HG02571 (cell line): ENCODE data around the gene MTAP.
A peak's percentile ranks its signal among the peaks of the same experiment; 100 is the strongest.

Experiments
- ATAC-seq: cut with Tn5 transposase; IDR thresholded peaks from one replicate; pipeline ENCODE4 v1.9.1; 2021; ENCODE audit warnings: mild to moderate bottlenecking, moderate library complexity; ENCODE audit not compliant: unreplicated experiment

Gene MTAP

DNA sequence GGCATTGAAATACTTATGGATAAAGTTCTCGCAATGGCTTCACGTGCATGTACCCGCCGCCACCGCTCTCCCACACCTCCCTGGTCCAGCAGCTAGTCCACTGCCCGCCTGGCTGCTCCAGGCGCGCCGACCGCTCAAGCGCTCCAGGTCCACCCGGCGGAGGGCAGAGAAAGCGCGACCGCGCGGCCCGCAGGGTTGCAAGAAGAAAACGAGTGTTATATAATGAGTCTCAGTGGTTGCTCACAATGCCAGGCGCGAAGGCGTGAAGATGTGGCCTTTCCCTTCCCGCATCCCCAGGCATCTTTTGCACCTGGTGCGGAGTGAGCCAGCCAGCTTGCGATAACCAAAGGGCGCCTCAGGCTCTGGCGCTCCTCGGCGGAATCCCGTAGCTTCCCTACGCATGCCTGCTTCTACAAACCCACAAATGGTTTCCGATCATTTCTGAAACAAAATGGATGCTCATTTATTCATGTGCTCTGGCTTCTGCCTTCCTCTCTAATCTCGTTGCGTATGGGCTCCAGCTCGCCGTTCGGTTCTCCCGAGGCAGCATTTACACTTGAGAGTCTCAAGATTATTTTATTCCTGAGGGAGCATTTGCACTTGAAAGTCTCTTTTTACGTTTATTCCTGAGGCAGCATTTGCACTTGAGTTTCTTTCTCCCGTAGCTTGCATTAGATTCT lies 166.0 kb downstream of the MTAP start:
- ATAC-seq: no peak

DNA sequence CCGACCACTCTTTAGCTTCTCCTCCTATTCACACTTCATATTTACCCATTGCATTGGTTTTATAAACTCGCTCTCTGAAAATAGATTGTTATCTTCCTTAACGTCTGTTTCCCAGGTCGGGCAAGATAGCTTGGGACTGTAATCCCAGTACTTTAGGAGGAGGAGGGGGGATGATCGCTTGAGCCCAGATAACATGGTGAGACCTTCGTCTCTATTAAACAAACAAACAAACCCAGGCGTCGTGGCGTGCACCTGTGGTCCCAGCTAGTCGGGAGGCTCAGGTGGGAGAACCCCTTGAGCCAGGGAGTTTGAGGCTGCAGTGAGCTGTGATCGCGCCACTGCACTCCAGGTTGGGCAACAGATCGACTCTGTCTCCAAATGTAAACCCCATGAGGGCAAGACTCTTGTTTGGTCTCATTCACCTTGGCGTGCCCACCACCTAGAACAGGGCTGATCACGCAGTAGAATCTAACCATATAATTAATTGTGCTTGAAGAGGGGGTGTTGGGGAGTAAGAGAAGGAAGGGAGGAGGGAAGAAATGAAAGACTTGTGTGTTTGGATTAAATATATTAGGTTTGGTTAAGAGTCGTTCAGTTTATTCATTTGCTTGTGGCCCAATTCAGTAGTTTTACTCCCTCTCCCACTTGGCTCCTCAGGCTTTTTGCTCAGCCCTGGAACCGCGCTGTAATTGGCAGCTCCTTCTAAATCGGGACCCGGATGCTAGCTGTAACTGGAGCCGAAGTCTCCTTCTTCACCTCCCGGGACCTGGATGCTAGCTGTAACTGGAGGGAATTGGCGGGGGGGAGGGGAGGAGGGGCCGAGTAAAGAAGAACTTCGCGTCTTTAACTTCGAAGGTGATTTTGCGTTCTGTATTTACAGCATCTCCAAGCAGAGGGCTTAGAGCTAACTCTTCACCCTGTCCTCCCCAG lies 166.8 kb downstream of the MTAP start:
- ATAC-seq: no peak

DNA sequence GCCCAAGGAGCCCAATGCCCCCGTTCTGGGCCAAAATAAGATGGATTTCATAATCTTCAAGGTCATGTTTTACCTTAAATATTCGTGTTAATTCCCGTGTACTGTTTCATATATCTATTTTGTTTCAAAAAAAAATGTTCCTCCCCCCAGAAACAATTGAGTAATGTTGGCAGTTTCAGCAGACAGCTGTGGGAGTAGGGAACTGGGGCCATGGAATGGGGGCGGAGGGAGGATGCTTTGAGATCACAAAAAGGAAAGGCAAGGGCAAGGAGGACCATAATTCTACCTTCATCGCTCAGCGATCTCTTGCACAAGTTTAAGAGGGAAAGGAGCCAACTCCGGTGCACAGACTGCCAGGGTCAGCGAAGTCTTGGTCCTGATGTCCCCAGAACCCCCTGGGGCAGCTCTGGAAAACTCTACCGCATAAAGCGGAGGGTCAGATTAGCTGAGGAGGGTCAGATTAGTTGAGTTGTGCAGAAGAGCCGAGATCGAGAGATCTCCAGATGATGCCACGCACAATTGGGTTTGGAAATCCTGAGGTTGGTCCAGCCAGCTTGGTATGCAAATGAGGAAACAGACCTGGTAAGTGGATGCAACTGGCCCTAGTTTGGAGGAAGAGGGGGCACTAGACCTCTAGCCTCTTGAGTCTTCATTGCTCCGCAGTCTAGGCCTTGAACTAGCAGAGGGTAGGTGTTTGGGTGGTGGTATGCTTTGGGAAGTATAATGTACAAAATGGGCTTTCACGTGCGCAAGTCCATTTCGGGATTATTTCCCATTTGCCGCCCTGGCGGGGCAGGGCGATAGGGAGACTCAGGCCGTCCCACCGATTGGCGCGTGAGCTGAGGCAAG lies 167.7 kb downstream of the MTAP start:
- no peak for ATAC-seq

DNA sequence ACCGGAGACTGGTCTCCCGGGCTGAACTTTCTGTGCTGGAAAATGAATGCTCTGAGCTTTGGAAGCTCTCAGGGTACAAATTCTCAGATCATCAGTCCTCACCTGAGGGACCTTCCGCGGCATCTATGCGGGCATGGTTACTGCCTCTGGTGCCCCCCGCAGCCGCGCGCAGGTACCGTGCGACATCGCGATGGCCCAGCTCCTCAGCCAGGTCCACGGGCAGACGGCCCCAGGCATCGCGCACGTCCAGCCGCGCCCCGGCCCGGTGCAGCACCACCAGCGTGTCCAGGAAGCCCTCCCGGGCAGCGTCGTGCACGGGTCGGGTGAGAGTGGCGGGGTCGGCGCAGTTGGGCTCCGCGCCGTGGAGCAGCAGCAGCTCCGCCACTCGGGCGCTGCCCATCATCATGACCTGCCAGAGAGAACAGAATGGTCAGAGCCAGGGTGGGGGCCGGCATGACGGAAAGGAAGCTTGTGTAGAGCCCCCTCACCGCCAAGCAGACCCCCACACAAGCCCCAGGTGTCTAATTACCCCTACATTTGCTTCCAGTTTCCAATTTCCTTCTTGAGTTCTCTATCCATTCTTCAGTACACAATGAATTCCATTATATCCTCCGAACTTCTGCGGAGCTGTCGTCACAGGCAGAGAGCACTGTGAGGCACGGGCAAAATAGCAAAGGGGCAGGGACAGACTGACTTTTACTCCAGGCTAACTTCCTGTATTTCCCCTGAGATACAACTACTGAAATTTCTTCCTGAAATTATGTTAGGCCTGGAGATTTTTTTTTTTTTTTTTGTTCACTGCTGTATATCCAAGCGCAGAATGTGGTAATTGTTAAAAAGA lies 168.6 kb downstream of the MTAP start:
- ATAC-seq: no peak

DNA sequence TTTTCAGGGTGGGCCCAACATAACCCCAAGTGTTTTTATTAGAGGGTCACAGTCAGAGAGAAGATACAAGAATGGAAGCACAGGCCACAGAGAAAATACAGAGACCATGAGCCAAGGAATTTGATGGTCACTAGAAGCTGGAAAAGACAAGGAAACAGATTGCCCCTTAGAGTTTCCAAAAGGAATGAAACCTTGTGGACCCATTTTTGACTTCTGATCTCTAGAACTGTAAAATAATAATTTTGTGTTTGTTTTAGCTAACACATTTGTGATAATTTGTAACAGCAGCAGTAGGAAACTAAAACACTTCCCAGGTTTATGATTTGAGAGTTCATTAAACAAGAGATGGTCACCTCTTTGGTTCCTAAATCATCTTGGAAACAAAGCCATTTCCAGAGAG lies 169.9 kb downstream of the MTAP start:
- ATAC-seq: no peak

DNA sequence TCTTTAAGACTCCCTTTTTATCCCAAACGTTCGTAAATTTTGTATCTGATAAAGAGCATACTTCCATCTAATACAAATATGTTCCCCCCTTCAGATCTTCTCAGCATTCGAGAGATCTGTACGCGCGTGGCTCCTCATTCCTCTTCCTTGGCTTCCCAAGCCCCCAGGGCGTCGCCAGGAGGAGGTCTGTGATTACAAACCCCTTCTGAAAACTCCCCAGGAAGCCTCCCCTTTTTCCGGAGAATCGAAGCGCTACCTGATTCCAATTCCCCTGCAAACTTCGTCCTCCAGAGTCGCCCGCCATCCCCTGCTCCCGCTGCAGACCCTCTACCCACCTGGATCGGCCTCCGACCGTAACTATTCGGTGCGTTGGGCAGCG lies 171.9 kb downstream of the MTAP start:
- ATAC-seq: no peak

DNA sequence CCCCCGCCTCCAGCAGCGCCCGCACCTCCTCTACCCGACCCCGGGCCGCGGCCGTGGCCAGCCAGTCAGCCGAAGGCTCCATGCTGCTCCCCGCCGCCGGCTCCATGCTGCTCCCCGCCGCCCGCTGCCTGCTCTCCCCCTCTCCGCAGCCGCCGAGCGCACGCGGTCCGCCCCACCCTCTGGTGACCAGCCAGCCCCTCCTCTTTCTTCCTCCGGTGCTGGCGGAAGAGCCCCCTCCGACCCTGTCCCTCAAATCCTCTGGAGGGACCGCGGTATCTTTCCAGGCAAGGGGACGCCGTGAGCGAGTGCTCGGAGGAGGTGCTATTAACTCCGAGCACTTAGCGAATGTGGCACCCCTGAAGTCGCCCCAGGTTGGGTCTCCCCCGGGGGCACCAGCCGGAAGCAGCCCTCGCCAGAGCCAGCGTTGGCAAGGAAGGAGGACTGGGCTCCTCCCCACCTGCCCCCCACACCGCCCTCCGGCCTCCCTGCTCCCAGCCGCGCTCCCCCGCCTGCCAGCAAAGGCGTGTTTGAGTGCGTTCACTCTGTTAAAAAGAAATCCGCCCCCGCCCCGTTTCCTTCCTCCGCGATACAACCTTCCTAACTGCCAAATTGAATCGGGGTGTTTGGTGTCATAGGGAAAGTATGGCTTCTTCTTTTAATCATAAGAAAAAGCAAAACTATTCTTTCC lies 172.4 kb downstream of the MTAP start:
- ATAC-seq: peak; percentile 56

DNA sequence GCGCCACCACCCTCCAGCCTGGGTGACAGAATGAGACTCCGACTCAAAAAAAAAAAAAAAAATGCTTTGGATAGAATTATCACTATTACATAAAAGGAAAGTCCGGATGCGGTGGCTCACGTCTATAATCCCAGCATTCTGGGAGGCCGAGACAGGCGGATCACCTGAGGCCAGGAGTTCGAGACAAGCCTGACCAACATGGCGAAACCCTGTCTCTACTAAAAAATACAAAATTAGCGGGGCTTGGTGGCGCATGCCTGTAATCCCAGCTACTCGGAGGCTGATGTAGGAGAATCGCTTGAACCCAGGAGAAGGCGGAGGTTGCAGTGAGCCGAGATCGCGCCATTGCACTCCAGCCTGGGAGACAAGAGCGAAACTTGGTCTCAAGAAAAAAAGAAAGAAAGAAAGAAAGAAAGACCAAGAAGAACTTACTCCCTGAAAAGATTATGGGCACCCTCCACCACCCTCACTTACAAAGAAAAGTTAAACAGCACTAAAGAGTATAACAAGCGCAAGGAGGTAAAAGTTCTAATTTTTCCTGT lies 174.0 kb downstream of the MTAP start:
- ATAC-seq: no peak

DNA sequence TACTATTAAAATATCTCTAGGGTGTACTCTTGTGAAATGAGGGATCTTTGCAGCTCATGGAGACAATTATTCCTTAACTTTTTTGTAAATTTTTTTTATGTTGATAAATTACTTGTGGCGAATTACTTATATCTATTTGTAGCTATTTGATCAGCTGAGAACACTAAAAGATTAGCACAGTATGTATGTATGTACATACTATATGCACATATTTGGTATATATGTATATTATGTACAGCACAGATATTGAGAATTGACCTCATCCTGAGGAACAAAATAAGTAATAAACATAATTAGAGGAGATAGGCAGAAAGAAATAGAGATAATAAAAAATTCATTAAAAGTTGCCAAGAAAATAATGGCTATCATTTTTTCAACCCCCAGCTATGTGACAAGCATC lies 180.0 kb downstream of the MTAP start:
- ATAC-seq: no peak

DNA sequence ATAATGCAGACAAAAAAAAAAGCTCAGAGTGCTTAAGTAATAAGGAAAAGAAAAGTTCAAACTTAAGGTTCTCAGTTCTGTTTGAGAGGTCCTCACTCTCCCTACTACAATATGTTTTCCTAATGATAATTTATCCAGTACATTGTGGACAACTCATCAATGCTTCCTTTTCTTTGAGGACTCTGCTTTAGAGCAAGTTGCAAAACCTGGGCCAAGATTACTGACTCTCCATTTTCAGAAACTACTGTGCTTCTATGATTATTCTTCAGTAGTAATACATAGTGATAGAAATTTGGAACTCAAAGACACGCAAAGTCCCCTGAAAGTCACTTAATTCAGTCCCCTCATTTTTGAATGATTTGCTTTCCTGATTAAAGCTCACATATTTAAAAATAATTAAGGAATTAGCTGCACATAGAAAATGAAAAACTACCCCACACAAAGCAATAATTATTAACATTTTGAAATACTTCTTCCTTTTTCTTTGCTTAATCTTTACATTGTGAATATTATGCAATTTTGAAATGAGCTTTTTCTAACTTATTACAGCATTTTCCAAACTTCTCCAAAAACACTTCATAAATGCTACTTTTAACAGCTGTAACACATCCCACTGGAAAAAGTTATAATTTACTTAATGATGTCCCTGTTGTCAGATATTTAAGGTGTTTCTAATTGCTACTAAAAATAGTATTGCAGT lies 180.6 kb downstream of the MTAP start:
- no peak for ATAC-seq

DNA sequence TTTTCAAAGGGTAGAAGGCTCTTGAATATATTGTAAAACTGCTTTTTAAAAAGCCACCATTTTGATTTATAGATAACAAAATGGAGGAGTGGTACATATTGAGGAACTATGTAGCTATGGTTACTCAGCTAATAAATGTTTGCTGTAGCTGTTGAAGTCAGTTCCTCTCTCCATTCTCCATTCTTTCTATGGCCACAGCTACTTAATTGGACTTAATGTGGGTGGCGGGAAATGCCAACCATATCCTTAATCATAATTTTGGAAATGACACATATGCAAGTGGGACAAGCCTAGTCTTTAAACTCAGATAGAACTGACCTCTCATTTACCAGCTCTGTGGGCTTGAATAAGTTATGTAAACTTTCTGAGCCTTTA lies 181.1 kb downstream of the MTAP start:
- no peak for ATAC-seq

DNA sequence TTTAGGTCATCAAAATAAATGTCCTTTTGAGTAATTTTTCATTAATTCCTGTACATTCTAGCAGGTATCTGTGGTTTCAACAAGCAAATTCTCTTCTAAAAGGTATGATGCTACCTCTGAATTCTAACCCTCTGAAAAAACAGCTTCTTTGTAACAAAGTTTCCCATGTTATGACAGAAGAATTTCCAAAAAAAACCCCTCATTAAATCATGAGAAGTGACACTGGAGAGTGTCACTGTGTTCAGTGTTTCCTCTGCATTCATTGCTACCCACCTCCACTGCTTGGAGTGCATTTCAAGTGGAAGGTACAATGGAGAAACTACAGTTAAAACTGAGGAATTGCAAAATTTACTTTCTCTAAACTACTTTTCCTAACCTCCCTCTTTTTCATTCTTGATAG lies 181.7 kb downstream of the MTAP start:
- ATAC-seq: no peak

DNA sequence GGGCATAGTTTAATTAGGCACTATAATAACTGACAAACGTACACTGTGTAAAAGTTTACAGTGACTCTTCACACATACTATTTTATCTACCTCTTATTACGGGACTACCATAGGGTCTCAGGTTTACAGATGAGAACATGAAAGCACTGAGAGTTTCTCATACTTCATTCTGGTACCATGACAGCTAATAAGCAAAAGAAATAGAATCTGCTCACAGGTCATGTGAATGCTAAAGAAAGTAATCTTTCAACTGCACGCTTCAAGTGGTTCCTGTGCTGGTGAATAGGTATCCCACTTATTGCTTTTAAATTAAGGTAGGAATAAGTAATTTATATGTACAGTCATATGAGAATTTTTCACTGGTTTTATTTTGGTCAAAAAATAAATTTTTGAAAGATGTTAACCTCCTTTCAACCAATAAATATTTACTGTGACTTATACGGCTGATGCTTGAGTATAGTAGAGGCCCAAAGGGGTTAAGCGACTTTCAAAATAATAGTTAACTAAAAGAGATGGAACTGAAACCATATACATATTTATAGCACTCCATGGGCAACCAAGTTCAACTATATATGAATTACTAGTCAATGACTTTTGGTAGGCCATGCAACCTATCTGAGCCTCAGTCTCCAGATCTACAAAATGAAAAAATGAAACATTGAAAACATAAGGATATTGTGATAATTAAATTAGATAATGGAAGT lies 183.7 kb downstream of the MTAP start:
- no peak for ATAC-seq
